Measurements from ENCODE around the gene TCF7.

Gene TCF7

DNA sequence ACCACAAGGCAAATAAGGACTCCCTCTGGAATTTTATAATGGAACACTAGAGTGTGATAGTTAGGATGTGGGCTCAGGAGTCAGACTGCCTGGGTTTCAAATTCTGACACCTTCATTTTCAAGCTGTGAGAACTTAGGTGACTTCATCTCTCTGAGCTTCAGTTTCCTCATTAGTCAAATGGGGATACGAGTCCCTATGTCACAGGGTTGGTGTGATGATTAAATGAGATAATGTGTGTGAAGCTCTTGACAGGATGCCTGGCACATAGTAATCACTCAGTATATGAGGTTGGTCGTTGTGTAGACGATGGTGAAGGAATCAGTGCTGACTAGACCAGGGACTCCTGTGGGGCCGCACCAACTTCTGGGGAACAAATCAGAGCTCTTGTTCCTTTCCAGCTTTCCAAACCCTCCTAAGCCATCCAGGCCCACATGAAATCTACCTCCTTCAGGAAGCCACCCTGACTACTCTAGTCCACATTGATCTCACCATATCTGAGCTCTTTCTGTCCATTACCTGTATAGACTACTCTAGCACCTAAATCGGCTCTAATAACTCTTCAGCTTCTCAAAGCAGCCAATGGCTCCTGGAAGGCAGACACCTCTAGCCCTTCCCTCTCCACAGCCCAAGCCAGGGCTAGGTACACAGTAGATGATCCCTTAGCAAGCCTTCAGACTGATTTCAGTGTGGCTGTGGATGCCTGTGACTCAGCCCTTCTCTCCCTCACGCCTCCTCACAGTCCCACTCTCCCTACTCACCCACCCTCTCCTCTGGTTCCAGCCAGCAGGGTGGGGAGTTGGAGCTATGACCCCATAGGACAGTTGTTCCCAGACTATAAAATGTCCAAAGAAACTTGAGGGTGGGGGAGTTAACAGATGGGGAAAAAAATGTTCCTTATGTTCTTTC, 2.5 kb upstream of the TCF7 start:
- in situ Hi-C loops (cut with HindIII; ENCODE audit: low sequenced_read_pairs), result no loop called here

DNA sequence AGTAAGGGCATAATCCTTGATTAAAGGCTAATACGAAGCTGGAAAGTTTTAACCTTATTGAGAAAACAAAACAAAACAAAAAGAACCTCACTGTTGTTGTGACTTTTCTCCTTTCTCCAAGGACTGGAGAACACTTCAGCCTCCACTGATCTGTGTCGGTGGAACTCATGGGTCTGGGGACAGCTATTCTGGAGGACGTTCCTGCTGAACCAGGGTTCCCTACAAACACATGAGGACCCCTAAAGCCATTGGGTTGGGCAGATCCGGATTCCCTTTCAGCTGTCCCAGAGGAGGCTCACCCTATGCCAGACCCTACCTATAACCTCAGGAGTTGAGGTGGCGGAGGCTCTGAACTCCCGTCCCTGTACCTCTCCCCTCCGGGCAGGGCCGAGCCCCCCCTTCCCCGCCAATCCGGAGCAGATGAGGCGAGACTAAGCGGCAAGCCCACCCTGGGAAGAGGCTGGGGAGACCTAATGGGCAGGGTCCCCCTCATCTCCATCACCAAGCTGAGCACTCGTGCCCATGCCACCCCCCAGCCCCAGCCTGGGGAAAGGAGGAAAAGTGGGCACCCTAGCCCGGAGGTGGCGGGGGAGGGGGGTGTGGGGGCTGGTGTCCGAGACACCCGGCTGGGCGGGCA, 1.6 kb upstream of the TCF7 start:
- in situ Hi-C loops (cut with HindIII; ENCODE audit: low sequenced_read_pairs), result no loop called here

DNA sequence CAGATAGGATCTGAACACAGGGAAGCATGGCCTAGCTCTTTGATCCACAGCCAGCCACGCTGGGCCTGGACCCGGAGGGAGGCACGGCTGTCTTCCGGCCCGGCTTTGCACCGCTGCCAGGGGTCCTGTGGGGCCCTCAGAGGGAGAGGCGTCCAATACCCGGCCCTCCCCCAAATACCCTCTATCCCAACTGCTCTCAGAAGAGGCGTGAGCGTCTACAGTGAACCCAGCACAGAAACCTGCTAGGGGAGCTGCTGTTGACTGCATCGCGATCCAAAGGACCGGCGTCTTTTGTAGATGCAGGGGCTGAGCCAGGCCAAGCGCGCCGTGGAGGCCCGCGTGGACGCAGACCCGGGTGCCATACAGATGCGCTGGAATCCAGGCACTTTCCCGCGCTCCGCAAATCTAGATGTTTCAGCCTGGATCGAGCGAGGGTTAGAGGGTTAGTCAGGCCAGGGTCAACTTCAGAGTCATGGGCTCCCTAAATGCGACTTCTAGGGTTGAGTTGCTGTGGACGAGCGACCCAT, 1.1 kb upstream of the TCF7 start:
- in situ Hi-C loops (cut with HindIII; ENCODE audit: low sequenced_read_pairs), result no loop called here

DNA sequence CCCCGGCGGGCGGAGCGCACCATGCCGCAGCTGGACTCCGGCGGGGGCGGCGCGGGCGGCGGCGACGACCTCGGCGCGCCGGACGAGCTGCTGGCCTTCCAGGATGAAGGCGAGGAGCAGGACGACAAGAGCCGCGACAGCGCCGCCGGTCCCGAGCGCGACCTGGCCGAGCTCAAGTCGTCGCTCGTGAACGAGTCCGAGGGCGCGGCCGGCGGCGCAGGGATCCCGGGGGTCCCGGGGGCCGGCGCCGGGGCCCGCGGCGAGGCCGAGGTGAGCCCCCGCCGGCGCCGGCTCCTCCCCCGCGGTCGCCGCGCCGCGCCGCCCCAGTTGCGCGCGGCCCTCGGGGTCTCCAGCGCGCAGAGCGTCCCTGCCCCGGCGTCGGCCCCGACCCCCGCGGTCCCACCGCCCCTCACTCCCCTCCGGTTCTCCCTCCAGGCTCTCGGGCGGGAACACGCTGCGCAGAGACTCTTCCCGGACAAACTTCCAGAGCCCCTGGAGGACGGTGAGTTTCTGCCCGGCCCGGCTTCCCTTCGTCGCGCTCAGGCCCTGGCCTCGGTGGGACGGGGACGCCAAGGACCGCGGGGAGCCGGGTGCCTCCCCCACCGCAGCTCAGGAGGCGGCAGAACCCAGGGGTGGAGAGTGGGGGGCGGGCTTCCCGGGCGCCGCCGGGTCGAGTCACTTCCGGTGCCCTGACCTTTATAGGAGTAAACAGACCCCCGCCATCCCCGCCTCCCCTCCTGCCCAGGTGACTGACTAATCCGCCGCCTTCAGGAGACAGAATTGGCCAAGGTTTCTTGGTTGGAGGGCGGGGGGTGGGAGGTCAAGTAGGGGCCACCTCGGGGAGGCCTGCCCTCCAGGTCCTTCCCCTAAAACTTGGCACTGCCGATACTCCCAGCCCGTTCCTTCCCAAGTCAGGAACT, 665 bp downstream of the TCF7 start:
- in situ Hi-C loops (cut with HindIII; ENCODE audit: low sequenced_read_pairs), result no loop called here

DNA sequence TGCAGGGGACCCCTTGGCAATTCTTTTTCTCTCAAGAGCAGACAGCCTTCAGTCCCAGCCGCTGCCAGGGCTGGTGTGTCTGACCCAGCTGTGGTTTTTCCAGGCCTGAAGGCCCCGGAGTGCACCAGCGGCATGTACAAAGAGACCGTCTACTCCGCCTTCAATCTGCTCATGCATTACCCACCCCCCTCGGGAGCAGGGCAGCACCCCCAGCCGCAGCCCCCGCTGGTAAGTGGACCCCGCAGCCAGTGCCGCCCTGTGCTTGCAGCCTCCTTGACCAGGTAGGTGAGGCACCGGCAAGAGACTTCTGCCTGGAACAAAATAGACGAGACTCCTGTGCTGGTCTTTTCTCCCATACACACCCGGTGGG, 1.3 kb downstream of the TCF7 start:
- in situ Hi-C loops (cut with HindIII; ENCODE audit: low sequenced_read_pairs), result no loop called here

DNA sequence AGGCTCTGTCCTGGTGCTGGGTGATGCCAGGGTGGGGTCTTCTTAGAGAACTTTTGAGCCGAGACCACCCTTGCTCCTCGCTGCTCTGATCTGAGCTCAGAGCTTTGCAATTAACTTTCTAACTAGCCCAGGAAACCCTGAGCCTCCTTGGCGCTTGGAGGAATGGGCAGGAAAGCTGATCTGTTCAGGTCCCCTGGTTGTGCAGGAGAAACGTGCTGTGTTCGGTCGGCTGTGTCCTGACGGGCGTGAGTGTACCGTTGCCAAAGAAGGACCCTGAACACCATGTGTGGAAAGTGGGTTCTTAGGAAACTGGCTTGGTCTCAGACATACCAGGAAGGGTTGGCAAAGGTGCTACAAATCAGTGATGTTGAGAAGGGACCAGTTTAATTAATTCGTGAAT, 1.8 kb downstream of the TCF7 start:
- in situ Hi-C loops (cut with HindIII; ENCODE audit: low sequenced_read_pairs), result no loop called here

DNA sequence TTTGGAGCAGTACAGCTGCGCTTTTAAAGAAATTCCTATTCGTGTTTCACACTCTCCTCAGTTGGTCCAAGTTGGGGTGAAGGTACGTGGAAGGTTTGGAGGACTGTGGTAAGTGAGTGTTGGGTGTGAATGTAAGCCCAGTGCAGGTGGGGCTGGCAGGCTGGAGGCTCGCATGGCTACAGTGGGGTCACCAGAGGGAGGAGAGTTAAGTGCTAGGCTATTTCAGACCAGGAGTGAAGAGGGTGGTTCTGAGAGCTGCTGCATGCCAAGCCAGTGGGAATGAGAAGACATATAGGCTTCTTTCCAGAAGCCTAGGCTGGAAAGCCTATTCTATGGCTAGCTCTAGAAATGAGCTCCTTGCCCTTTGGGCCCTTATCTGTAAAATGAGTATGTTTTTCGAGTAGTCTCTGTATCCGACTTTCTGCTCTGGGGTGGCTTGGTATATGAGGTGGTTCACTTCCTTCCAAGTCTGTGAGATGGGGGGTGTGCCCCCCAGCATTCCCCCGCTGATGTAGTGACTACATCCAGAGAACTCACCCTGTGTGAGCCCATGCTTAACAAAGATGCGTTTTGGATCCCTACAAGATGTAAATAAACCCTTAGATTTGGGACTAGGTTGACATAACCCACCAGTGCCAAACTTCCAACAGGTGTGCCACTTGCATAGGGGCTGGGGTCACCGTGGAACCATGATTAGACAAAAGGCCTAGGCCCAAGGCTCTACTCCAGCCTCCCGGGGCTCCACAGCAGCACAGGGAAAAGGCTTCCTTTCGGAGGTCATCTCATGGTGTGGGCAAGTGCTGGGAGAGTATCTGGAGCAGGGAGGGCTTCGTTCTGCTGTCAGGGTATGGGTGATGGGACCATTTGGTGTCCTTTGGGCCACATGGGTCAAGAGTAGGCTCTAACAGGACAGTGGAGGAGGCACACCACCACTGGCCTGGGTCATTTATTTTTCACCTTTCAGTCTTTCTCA, 2.6 kb downstream of the TCF7 start:
- in situ Hi-C loops (cut with HindIII; ENCODE audit: low sequenced_read_pairs), result no loop called here

DNA sequence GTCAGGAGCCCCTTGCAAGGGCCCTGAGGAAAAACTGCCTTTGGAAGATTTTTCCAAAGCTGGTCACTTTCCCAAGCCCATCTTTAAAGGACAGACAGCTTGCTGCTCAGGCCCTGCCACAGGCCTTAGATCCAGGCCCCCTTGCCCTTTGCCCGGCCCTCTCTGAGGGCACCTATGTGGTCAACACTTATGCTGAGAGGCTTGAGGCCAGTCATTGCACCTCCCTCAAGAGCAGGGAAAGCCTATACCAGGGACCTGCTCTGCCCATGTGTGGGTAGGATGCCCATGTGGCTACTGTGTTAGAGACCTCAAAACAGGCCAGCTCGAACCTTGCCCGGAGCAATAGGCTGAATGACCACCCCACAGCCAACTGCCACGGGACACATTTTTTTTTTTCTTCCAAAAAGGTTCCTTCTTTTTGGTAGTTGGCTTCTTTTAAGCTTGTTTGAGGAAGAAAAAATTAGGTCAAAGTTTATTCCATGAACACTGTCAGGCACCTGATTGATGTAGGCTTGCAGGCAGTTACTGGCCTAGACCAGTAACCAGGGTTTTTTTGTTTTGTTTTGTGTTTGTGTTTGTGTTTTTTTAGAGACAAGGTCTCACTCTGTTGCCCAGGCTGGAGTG, 3.8 kb downstream of the TCF7 start:
- in situ Hi-C loops (cut with HindIII; ENCODE audit: low sequenced_read_pairs), result no loop called here

DNA sequence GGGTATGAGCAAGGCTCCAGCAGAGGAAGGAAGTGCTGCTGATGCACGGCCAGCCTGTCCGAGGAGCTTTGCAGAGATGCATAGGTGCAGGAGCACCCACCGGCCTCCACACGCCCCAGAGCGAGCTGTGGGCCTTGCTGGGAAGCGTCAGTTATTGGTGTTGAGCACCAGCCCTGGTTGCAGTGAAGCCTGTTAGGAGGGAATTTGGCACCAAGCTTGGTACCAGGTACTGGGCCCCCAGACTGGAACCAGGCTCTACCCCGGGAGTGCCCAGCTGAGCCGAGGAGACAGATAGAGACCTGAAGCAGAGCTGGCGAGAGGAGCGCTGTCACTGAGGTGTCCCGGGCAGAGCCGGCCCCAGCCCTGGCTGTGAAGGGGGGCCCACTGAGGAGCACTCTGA, 5.2 kb downstream of the TCF7 start:
- in situ Hi-C loops (cut with HindIII; ENCODE audit: low sequenced_read_pairs), result loop anchor here (10.0 kb wide), 1 partner anchor 55 kb away; no protein-coding TSS in a partner anchor

DNA sequence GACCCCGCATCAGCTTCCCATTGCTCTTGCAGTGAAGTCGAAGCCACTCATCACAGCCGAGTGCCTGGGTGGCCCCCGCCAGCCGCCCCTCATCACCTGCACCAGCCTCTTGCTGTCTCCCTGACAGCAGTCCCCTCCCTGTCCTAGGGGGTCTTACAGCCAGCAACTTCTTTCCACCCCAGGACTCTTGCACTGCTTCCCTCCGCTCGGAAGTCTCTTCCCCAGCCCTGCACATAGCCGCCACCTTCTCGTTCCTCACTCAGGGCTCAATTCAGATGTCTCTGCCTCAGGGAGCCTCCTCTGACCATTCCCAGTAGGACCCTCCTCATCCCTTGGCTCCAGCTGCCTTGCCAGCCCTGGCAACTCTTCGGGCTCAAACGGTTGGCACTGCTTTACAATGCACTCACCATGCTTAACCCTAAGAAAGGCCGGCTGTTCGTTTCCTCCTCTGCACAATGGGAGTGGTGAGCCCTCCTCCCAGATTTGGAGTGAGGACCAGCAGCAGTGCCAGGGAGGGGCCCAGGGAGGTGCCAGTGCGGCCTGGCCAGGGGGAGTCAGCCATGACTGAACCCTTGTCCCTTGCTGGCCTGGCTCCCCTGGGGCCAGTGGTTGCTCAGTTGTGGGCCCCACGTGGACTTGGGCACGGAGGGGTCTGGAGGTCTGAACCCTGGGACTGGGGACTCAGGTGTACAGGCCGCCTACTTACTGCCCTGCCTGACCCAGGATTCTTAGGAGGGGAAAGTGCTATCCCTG, 6.1 kb downstream of the TCF7 start:
- in situ Hi-C loops (cut with HindIII; ENCODE audit: low sequenced_read_pairs), result loop anchor here (10.0 kb wide), 1 partner anchor 56 kb away; no protein-coding TSS in a partner anchor

DNA sequence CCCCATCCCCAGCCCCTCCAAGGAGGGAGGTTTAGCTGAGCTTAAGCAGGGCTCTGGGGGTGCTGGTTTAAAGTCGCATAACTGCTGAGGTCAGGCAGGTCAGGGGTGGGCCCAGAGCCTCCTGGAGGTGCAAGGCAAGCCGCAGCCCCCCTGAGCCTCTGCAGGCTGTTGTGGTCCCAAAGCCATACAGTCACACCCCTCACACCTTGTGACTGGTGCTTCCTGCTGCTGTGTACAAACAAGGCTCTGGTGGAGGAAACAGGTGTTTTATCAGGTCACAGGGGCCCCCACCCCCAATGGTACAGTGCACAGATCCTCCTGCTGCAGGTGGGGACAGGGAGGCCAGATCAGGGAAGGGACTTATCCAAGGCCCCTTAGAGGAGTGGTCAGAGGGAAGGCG, 8.0 kb downstream of the TCF7 start:
- in situ Hi-C loops (cut with HindIII; ENCODE audit: low sequenced_read_pairs), result loop anchor here (10.0 kb wide), 1 partner anchor 58 kb away; no protein-coding TSS in a partner anchor

DNA sequence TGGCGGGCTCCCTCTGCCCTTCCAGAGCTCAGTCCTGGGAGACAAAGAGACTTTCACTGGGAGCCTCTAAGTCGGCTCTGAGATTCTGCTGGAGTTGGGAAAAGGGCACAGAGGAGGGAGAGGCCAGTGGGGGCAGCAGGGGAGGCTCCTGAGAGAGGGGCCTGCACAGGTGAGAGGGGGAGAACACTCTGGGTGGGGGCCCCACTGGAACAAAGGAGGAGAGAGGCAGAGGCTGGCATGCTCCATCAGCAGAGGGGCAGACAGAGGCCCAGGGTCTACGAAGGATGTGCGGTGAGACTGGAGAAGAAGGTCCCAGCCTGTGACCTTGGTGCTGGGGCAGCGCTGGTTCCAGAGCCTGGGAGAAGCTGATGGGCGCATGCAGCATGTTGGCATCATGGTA, 8.9 kb downstream of the TCF7 start:
- in situ Hi-C loops (cut with HindIII; ENCODE audit: low sequenced_read_pairs), result loop anchor here (10.0 kb wide), 1 partner anchor 59 kb away; no protein-coding TSS in a partner anchor

DNA sequence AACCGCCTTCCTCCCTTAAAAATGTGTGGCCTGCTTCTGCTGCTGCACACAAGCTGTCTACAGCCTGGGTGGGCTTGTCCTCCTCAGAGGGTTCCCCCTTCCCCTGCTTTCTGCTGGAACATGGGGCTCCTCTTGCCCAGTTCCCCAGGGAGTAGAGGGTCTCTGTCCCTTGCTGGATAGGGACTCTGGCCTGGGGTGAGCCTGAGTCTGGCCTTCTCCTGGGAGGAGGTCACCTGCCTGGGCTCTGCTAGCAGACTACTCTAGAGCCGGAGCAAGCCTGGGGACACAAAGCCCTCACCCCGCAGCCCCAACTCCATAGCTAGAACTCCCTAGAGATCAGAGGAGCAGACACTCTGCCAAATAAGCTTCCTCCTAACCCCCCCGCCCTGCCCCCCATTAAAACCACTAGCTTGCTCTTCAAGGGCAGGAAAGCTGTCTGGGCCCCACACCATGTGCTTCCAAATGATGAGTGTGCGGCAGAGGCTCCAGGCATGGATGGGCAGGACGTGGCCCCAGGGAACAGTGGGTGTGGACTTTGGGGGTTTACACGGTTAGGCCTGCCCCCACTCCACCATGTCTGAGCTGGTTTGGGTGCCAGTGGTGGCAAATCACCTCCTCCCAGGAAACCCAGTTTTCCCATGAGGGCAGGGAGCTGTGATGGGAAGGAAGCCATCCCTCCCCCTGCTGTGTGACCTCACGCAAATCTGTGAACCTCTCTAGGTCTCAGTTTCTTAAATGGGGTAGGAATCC, 10.0 kb downstream of the TCF7 start:
- in situ Hi-C loops (cut with HindIII; ENCODE audit: low sequenced_read_pairs), result loop anchor here (5.0 to 10.0 kb wide), 2 partner anchors 37 to 60 kb away; no protein-coding TSS in a partner anchor

DNA sequence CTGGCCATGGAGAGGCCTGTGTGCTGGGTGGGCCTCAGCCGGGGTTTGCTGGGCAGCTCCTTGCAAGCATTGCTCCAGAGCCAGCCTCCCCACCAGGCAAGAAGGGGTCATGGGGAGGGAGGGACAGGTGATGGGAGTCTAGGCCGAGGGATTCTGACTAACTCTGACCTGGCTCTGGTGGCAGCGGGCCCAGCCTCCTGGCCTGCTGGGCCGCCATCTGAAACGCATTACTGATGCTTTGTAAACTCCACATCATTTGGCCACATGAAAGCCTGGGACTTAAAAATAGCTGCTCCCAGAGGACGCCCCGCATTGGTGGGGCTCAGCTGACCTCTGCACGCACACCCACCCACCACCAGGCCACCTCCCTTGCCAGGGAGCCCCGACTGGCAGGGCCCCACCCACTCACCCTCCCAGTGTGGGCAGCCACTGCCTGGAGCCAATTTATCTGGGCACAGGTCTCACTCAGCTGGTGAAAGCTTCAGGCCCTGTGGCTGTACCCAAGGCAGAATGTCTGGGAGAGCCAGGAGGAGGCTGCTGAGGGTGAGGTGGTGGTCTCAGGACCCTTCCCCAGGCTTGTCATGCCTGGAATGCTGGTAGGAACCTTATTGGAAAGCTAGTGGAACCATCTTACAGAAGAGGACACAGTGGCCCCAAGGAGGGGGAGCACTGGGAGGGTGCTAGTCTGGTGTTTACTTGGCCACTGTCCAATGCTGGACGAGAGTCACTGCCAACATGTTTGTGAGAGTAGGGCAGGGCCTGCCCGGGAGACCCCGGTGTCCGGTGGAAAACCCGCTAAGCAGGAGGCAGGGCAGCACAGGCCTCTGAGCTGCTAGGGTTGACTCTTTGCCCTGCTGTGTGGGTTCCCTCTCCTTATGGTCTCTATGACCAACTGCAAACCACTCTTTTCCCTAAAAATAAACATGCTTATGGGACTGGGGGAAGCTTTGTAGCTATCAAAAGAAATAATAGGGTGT, 10.8 kb downstream of the TCF7 start:
- in situ Hi-C loops (cut with HindIII; ENCODE audit: low sequenced_read_pairs), result loop anchor here (5.0 to 10.0 kb wide), 2 partner anchors 38 to 61 kb away; no protein-coding TSS in a partner anchor

DNA sequence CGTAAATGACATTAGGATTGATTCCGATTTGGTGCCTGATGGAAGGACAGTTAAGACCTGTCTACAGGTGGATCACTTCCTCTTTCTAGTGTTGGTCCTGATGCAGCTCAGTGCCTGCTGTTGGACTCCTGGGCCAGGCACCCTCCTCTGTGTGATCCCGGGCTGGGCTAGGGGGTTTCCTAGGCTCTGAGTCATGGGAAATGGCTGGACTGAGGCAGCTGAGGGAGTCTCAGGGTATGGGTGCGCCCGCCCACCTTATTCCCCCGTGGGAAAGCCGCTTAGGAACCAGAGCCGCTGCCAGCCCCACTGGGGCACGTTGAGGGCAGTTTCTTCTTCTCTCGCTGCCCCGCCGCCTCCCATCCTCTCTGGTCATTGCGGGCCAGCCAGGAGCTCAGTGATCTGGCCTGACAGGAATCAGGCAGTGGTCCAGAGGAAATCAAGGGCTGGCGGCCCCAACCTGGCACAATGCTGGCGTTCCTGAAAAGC, 12.9 kb downstream of the TCF7 start:
- in situ Hi-C loops (cut with HindIII; ENCODE audit: low sequenced_read_pairs), result loop anchor here (5.0 to 10.0 kb wide), 2 partner anchors 40 to 63 kb away; no protein-coding TSS in a partner anchor

DNA sequence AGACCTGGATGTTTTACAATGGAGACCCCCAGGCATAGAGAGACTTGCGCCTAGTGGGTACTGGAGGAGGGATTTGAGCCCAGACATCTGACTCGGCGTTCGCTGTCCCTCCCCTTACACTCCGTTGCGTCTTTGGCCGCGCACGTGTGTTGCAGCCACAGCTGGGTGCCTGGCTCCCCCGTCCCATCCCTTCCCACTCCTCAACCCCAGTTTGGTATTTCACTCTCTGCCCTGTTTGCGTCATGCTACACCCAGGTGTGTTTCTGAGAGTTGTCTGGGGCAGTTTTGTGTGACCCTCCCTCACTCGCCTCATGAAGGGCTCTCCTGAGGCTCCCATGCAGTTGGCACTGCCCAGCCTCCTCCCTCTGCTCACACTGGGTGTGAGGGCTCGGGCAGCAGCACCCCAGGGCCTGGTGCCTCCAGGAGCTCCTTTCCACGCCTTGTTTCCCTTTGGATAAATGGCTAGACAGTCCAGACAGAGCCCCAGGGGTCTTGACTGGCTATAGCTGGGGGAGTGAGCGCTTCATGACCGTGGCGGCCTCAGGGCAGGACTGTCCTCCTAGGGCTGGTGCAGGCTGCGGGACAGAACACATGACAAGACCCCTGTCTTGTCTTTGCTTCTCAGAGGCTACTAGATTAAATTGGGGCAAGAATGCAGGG, 13.6 kb downstream of the TCF7 start:
- in situ Hi-C loops (cut with HindIII; ENCODE audit: low sequenced_read_pairs), result loop anchor here (5.0 to 10.0 kb wide), 2 partner anchors 41 to 63 kb away; no protein-coding TSS in a partner anchor
